Measurements from ENCODE around the gene RNF227.
"Not testable (repeated sequence)": the region's sequence is repeated elsewhere in the genome, so short reads cannot be mapped to it uniquely, and the experiment has no call there.

The RNF227 gene

DNA sequence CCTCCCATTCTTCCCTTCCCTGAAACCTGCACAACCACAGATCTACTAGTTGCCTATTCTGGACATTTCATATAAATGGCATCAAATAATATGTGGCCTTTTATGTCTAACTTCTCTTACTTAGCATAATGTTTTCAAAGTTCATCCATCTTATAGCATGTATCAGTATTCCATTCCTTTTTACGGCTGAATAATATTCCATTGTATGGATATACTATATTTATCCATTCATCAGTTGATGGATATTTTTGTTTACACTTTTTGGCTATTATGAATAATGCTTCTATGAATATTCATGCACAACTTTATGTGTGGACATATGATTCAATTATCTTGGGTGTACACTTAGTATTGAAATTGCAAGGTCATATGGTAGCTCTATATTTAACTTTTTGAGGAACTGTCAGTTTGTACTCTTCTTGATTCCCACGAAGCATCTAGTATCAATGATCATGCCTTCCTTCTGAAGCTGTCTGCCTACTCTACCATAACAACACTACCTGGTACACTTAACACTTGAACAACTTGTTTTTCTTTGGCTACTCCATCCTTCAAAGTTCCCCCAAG lies 40.2 kb downstream of the RNF227 start:
- intact Hi-C loops (cut with DNase I): no loop called here
- DNase-seq: no peak

- no peak for DNase-seq
- intact Hi-C loops (cut with DNase I): no loop called here
Measured at GRCh38 chr17:7873051-7873450, 43.0 kb downstream of the RNF227 start.

DNA sequence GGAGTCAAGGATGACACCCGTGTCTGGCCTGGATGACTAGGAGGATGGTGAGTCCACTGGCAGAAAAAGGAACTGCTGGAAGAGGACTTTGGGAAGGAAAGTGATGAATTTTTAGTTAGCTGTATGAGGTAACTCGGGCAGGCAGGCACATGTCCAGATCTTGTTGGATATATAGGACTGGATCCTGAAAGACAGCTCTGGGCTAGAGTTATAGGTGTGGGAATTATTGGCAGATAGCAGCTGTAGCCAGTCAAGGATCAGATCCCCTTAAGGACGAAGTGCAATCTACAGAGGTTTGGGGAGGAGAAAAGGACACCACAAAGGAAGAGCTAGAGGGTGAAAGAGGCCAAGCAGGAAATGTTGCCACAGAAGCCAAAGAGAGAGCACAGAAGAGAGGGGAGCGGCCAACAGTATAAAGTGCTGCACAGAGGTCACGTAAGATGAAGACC lies 48.2 kb downstream of the RNF227 start:
- no peak for DNase-seq
- intact Hi-C loops (cut with DNase I): loop anchor here (5.0 kb wide), 1 partner anchor 189 kb away; no protein-coding TSS in a partner anchor

DNA sequence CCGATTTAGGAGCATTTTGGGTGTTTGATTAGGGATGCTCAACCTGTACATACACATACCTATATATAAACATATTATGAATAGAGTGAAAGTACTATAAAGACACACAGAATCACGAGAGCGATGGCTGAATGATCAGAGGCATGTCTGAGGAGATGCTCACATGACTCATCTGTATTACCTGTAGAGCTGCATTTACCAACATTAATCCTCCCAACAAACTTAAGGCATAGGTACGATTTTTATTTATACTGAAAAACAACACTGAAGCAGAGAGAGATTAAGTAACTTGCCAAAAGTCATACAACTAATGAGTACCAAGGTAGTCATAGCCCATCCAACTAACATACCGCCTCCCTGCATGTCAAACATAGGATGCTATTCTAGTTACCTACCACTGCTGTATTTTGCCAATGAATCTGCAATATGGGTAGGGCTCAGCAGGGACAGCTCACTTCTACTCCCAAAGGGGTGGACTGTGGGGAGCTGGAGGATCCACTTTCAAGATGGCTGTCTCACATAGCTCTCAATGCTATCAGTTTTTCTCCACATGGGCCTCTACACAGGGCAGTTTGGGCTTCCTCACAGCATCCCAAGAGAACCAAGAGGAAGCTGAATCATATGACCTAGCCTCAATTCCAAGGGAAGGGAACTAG lies 51.0 kb downstream of the RNF227 start:
- no peak for DNase-seq
- intact Hi-C loops (cut with DNase I): loop anchor here (5.0 kb wide), 1 partner anchor 192 kb away; no protein-coding TSS in a partner anchor

DNA sequence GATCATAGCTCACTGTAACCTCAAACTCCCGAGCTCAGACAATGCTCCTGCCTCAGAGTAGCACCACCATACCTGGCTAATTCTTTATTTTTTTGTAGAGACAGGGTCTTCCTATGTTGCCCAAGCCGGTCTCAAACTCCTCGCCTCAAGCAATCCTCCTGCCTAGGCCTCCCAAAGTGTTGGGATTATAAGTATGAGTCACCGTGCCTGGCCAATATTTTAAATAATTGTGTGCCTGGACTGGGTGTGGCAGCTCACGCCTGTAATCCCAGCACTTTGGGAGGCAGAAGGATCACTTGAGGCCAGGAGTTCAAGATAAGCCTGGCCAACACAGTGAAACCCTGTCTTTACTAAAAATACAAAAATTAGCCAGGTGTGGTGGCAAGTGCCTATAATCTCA lies 51.7 kb downstream of the RNF227 start:
- DNase-seq; intact Hi-C loops (cut with DNase I): not testable (repeated sequence)

Data from posterior cingulate gyrus (tissue), 11 donors.